Caco-2 (cell line): ENCODE results near the gene OAS3. TPM values are rescaled to one million over a fixed set of nuclear protein-coding genes. Genes with fewer than 3 reads are reported as not detected.

Source experiments
- BruUV-seq: library from RNA; stranded (reverse); fragments of 400-500 nt; replicated peaks from 2 replicates; lab custom pipeline; 2021; lab: Mats Ljungman, UMichigan
- CTCF ChIA-PET: fragments of 300-600 bp; sonication (Branson Sonifier 250); formaldehyde crosslinking; loops from one replicate; lab custom pipeline; 2022; ENCODE audit warnings: antibody characterized with exemption; lab: Charles Lee
- POLR2A ChIA-PET: fragments of 300-600 bp; sonication (Branson Sonifier 250); formaldehyde crosslinking; loops from one replicate; lab custom pipeline; 2022; ENCODE audit warnings: antibody characterized with exemption; lab: Charles Lee
- DNase-seq, 2 experiments: peaks; one replicate each; pipeline versions ENCODE4 v3.0.0 to v3.0.0-alpha.2; 2020 to 2022
- H3K27me3 ChIP-seq: replicated peaks from 2 replicates; pipeline ENCODE4 v1.6.0; 2011; ENCODE audit warnings: low read length; ENCODE audit not compliant: control insufficient read depth, insufficient read depth
- H3K36me3 ChIP-seq: 2 replicates; pipeline ENCODE4 v1.5.1; 2011; ENCODE audit warnings: low read length; ENCODE audit not compliant: control insufficient read depth, insufficient read depth
- H3K4me1 ChIP-seq: fragments of 250-450 bp; sonication (Bioruptor Pico); 2 replicates; pipeline ENCODE4 v1.5.1; 2020; ENCODE audit warnings: mild to moderate bottlenecking
- H3K4me3 ChIP-seq: 2 replicates; pipeline ENCODE4 v1.5.1; 2011; ENCODE audit warnings: low read depth, mild to moderate bottlenecking, control low read depth, low read length
- H3K9me3 ChIP-seq: fragments of 250-450 bp; sonication (Bioruptor Pico); 2 replicates; pipeline ENCODE4 v1.5.1; 2020; ENCODE audit warnings: mild to moderate bottlenecking, moderate library complexity
- H3K27ac Mint-ChIP-seq: one replicate; pipeline ENCODE4 v1.8.0; 2022; ENCODE audit warnings: mixed read lengths; ENCODE audit not compliant: unreplicated experiment
- H3K27me3 Mint-ChIP-seq: one replicate; pipeline ENCODE4 v1.8.0; 2022; ENCODE audit warnings: mixed read lengths; ENCODE audit not compliant: insufficient read depth, unreplicated experiment
- H3K36me3 Mint-ChIP-seq: one replicate; pipeline ENCODE4 v1.8.0; 2022; ENCODE audit warnings: mild to moderate bottlenecking, mixed read lengths; ENCODE audit not compliant: insufficient read depth, unreplicated experiment
- H3K4me1 Mint-ChIP-seq: one replicate; pipeline ENCODE4 v1.8.0; 2022; ENCODE audit warnings: low read depth, mixed read lengths; ENCODE audit not compliant: unreplicated experiment
- H3K4me3 Mint-ChIP-seq: one replicate; pipeline ENCODE4 v1.8.0; 2022; ENCODE audit warnings: mild to moderate bottlenecking, moderate library complexity, mixed read lengths; ENCODE audit not compliant: unreplicated experiment
- H3K9me3 Mint-ChIP-seq: one replicate; pipeline ENCODE4 v1.8.0; 2022; ENCODE audit warnings: mixed read lengths; ENCODE audit not compliant: unreplicated experiment
- CTCF ChIP-seq, 2 experiments: fragments of 200-600 bp in 1 of 2; IDR thresholded peaks; 1 replicate in 1 of 2; 2 replicates in 1 of 2; pipeline versions ENCODE4 v1.5.1 to v1.8.0; 2011 to 2022; ENCODE audit warnings: antibody characterized with exemption in 1 of 2, control low read depth in 1 of 2, inconsistent platforms in 1 of 2, low read depth in 1 of 2, low read length in 1 of 2, mild to moderate bottlenecking in 1 of 2, moderate library complexity in 1 of 2; ENCODE audit not compliant: insufficient read depth in 1 of 2, severe bottlenecking in 1 of 2, unreplicated experiment in 1 of 2
- intact Hi-C: fragments of 100-400 bp; cut with micrococcal nuclease; formaldehyde crosslinking; loops from one replicate; pipeline ENCODE4 v1.10.0; 2022; ENCODE audit not compliant: unreplicated experiment
- total RNA-seq: library from RNA; stranded (reverse); gene quantifications from 2 replicates; pipeline ENCODE4 v1.2.3, GENCODE V29; 2022

OAS3 gene
- total RNA-seq, 1 experiment from 2014 or later = 22.1 TPM

- no peaks in the 10 kb centered on the region for H3K36me3 ChIP-seq
- H3K4me1 ChIP-seq = peaks cover 7% of the 10 kb centered on the region; the same call in 1 of the 2 replicates
- H3K27me3 Mint-ChIP-seq = no peaks in the 10 kb centered on the region
- peaks cover 6% of the 10 kb centered on the region for H3K9me3 Mint-ChIP-seq
- no peak overlapping the region for H3K4me3 ChIP-seq
- no peak overlapping the region for H3K27ac Mint-ChIP-seq
- H3K4me3 Mint-ChIP-seq = no peak overlapping the region
- peaks cover 6% of the 10 kb centered on the region for H3K4me1 Mint-ChIP-seq
- peaks cover 4% of the 10 kb centered on the region for H3K36me3 Mint-ChIP-seq
- H3K9me3 ChIP-seq = peaks cover 13% of the 10 kb centered on the region
- no peaks in the 10 kb centered on the region for H3K27me3 ChIP-seq
- no peak for TF ChIP-seq CTCF (IDR thresholded peaks at IDR 0.05; ENCODE audit: insufficient read depth in 1 of 2, low read depth in 1 of 2, low read length in 1 of 2, severe bottlenecking in 1 of 2, unreplicated experiment in 1 of 2)
- POLR2A ChIA-PET = no interaction called here
- no TSS peak for BruUV-seq
- intact Hi-C loops = no loop called here
- no peak for DNase-seq
- CTCF ChIA-PET = no interaction called here
These were observed 5.2 kb upstream of the OAS3 start for GRCh38 chr12:112933129-112933505.

- ChIA-PET POLR2A (no interaction called here), CTCF (no interaction called here)
- Mint-ChIP-seq H3K9me3 (peaks cover 6% of the 10 kb centered on the region), H3K4me1 (peaks cover 6% of the 10 kb centered on the region), H3K36me3 (peaks cover 6% of the 10 kb centered on the region), H3K27ac (no peak overlapping the region), H3K27me3 (no peaks in the 10 kb centered on the region), H3K4me3 (no peak overlapping the region)
- Histone ChIP-seq H3K4me1 (0 out of 2 replicates have a peak, but pooled peaks cover 6% of the 10 kb centered on the region), H3K4me3 (no peak overlapping the region), H3K9me3 (no peaks in the 10 kb centered on the region), H3K36me3 (no peaks in the 10 kb centered on the region), H3K27me3 (no peaks in the 10 kb centered on the region)
- no peak for TF ChIP-seq CTCF (IDR thresholded peaks at IDR 0.05; ENCODE audit: insufficient read depth in 1 of 2, low read depth in 1 of 2, low read length in 1 of 2, severe bottlenecking in 1 of 2, unreplicated experiment in 1 of 2)
- intact Hi-C loops = no loop called here
- no peak for DNase-seq
- no TSS peak for BruUV-seq
These were observed 2.0 kb upstream of the OAS3 start for GRCh38 chr12:112936264-112936663.

- H3K9me3 Mint-ChIP-seq = peaks cover 6% of the 10 kb centered on the region
- peaks cover 6% of the 10 kb centered on the region for H3K4me1 Mint-ChIP-seq
- no peaks in the 10 kb centered on the region for H3K9me3 ChIP-seq
- BruUV-seq = no TSS peak
- no peak for DNase-seq
- H3K27me3 Mint-ChIP-seq = no peaks in the 10 kb centered on the region
- POLR2A ChIA-PET = no interaction called here
- no peak overlapping the region for H3K27ac Mint-ChIP-seq
- H3K4me3 Mint-ChIP-seq = no peak overlapping the region
- intact Hi-C loops = no loop called here
- H3K27me3 ChIP-seq = no peaks in the 10 kb centered on the region
- CTCF ChIA-PET = no interaction called here
- H3K36me3 ChIP-seq = no peaks in the 10 kb centered on the region
- H3K4me1 ChIP-seq = 0 out of 2 replicates have a peak, but pooled peaks cover 6% of the 10 kb centered on the region
- peaks cover 6% of the 10 kb centered on the region for H3K36me3 Mint-ChIP-seq
- no peak for TF ChIP-seq CTCF (IDR thresholded peaks at IDR 0.05; ENCODE audit: insufficient read depth in 1 of 2, low read depth in 1 of 2, low read length in 1 of 2, severe bottlenecking in 1 of 2, unreplicated experiment in 1 of 2)
- H3K4me3 ChIP-seq = no peak overlapping the region
These were observed 1.3 kb upstream of the OAS3 start for GRCh38 chr12:112936927-112937326.
